GM15510 (cell line): ENCODE data around the gene IQSEC1.

Experiments used
- POLR2A ChIP-seq: IDR thresholded peaks from 3 replicates; pipeline ENCODE4 v1.6.1; 2011; ENCODE audit warnings: borderline replicate concordance; ENCODE audit not compliant: insufficient read length; ENCODE audit errors: extremely low read depth

IQSEC1 gene

DNA sequence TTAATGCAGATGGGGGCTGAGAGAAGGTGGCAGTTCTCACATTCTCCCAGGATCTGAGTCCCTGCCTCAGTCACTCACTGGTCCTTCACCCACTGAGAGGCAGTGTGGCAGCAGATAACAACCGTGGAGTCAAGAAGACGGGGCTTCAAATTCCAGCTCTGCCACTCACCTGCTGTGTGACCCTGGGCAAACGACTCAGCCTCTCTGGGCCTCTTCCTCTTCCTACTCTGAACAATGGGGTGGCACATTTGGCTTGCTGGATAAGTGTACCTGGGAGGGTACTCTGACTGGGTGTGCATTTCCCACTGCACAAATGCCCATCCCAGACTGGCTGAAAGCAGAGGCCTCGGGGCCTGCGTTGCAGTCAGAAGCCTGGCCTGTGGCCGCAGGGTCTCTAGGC, 10.0 kb upstream of the IQSEC1 start:
- TF ChIP-seq POLR2A, result no peak

DNA sequence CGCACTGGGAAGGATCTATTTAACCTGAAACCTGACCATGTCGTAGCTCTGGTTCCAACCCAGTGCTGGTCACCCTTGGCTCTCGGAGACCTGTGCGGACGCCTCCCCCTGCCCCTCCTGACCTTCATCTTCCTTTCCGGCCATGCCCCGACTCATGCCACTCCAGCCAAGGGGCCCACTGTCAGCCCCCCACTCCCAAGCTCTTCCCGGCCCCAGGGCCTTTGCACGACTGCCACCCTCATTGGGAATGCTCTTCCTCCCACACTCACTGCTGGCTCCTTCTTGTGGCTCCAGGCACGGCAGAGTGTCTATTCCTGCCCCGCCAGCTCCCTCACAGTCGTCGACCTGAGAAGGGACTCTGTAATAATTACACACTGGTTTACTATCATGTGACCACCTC, 9.4 kb upstream of the IQSEC1 start:
- no peak for TF ChIP-seq POLR2A

DNA sequence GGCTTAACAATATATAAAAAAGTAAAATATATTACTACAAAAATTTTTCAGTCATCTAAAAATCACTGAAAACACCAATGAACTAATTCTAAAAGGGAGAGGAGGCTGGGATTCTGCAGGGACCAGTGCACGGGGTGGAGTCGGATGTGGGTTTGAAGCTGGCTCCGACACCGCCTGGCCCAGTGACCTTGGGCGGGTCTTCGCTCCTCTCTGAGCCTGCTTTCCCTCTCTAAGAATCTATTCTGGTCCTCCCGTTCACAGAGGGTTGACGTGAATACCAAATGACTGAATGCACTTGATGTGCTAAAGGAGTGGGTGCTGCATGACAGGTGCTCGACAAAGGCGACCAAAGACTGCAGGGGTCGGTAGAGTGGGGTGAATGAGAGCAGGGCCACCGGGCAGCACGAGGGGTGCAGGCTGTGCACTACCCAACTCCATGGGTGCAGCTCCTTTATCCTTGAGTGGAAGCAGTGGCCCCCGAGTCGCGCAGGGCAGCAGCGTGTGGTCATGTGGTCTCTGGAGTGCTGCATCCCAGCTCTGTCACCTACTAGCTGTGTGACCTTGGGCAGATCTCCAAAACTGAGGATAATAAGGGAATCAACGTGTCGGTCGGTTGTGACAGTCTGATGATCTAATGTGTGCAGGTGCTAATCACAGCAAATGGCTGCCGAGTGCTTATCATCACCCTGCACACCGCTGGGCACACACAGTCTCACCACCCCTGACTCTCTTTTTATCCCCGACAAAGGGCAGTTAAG, 8.6 kb upstream of the IQSEC1 start:
- no peak for TF ChIP-seq POLR2A

GRCh38 chr3:13080591-13080990, 7.4 kb upstream of the IQSEC1 start:
- no peak for TF ChIP-seq POLR2A

DNA sequence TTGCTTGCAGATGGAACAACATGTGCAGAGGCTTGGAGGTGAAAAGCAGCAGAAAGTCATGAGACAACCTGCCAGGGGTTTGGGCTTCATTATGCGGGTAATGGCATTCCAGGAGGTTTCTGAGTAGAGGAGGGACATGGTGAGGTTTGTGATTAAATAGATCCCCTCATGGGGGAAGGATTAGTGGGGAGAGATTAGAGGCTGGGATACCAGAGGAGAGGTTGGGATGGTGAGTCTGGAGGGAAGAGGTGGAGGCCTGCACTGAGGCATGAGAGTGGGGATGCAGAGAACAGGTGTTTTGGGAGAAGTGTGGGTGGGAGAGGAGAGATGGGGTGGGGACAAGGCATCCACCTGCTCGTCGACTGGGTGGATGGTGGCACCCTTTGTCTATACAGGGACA, 6.8 kb upstream of the IQSEC1 start:
- no peak for TF ChIP-seq POLR2A

- TF ChIP-seq POLR2A, result no peak
These were observed 6.3 kb upstream of the IQSEC1 start for GRCh38 chr3:13079510-13079909.

DNA sequence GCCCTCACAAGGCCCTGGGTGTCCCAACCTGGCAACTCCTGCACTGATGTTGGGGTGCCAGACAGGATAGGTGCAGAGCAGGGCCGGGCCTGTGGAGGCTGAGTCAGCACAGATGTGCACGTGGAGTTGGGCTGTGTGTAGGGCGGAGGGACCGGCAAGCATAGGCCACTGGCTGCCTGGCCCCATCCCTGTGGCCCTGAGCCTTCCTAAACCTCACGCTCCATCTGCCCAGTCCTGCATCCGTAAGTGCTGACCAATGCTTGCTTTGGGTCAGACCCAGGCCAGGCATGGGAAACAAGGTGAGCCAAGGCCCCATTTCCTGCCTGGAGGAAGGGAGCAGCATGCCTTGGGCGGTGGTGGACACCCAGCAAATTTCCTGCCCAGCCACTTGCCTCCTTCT, 5.8 kb upstream of the IQSEC1 start:
- TF ChIP-seq POLR2A, result no peak

DNA sequence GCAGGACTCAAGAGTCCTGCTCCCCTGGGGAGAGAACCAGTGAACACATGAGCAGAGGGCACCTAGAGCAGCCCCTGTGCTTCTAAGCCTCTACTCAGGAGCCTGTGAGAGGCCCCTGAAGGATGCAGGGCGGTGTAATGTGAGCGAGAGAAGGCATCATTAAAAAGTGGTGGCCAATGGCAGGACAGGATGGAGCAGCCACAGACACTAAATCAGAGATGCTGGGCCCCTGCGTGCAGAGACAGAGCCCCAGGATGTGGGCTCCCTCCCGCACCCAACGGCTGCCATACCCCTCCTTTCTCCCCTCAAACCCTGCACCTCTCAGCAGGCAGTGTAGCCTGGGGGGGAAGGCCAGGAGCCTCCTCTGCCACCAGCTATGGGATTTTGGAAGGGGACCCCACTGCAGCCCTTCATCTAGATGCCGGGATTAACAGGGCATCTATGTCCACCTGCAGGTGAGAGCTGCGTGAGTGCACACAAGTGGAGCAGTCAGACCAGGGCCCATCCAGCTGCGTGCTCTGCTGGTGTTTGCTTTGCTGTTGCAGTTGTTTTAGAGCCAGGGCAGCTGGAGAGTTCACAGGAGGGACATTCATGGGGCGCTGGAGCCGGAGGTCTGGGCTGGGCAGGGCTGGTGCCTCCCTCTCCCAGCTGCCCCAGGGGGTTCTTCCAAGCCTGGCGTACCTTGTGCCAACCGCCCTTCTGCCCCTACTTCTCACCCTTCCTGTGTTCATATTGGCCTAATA, 5.1 kb upstream of the IQSEC1 start:
- TF ChIP-seq POLR2A, result no peak

GRCh38 chr3:13077431-13078162, 4.4 kb upstream of the IQSEC1 start:
- no peak for TF ChIP-seq POLR2A

GRCh38 chr3:13075986-13076654, 2.9 kb upstream of the IQSEC1 start:
- no peak for TF ChIP-seq POLR2A

GRCh38 chr3:13075318-13075717, 2.1 kb upstream of the IQSEC1 start:
- TF ChIP-seq POLR2A, result no peak

- no peak for TF ChIP-seq POLR2A
These were observed 762 bp upstream of the IQSEC1 start for GRCh38 chr3:13074006-13074375.

DNA sequence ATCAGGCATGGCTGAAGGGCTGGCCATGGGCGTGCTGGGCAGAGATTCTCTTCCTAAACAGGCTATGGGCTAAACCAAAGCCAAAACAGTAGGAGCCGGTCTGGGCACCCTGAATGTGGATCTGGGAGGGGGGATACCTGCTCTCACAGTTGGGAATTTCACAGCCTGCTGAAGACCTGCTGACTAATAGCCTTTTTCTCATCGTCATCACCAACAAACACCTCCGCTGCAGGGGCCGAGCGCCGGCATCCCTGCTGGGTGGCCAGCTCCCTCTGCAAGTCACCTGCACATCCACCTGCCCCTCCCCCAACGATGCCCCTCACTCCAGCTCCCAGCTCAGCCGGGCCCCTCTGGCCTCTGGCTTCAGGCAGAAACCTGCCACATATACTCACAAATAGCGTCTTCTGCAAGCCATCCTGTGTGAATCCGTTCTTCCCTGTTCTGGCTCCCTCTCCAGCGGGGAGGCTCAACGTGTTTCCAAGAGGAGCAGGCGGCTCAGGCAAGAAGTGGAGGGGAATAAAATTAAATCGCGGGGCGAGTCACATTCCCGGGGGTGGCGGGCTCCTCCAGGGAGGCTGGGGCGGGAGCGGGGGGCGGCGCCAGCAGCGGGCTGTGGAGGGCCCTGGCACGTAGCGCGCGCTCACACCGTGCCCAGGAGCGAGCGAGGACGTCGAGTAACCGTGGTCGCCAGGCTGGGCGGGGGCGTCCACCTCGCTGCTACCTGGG, 466 bp downstream of the IQSEC1 start:
- no peak for TF ChIP-seq POLR2A

DNA sequence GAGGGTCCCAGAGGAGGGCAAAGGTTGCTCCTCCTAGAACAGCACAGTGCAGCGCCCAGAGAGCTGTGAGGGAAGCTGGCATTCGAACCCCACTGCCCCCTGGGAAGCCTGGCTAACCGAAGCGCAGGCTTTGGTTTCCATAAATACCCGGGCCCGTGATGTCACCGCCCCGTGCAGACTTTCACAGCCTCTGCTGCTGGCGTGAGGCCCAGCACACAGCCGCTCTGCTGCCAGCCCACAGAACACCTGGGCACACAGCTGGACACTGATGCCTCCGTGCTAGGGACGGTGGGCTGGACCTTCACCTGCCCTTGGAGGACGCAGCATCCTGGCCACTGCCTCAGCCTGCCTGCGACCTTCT, 1.0 kb downstream of the IQSEC1 start:
- no peak for TF ChIP-seq POLR2A
